RWPE1 (cell line): Measurements from ENCODE around the gene KCNG1.

Source experiments
- CTCF ChIA-PET: fragments of 350-600 bp; sonication (Branson Sonifier 250); formaldehyde crosslinking; extraction: SDS; loops from one replicate; lab custom pipeline; 2021; lab: Yijun Ruan, JAX
- POLR2A ChIA-PET: fragments of 400-600 bp; formaldehyde crosslinking; extraction: SDS; loops from one replicate; lab custom pipeline; 2020; ENCODE audit warnings: antibody characterized with exemption; ENCODE audit not compliant: low non-redundant PET; lab: Yijun Ruan, JAX
- DNase-seq: peaks from one replicate; pipeline ENCODE4 v3.0.0; 2012; ENCODE audit warnings: low spot score
- H3K27ac ChIP-seq: fragments of 450-650 bp; 2 replicates; pipeline ENCODE4 v1.5.1; 2017
- TF ChIP-seq, protein P1 (sequence below): fragments of 450-650 bp; conservative IDR thresholded peaks from 2 replicates; pipeline ENCODE4 v1.5.1; 2017; ENCODE audit warnings: low read depth, mild to moderate bottlenecking

The KCNG1 gene

DNA sequence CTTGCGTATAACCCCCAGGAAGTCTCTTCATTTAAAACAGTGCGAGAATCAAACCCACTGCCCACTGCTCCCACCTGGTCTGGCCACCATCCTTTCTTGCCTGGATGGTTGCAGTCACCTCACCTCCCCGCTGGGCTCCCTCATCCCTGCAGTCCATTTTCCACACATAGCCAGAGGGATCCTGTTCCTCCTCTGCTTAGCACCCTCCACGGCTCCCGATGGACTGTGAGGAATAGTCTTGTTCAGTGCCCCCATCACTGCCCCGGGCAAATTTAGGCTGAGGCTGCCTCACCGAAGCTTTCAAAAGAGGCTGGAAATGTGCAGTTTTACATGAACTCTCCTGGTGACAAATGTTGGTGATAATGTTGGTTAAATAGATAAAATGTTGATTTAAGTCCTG, 17.7 kb downstream of the KCNG1 start:
- TF ChIP-seq, protein P1, sequence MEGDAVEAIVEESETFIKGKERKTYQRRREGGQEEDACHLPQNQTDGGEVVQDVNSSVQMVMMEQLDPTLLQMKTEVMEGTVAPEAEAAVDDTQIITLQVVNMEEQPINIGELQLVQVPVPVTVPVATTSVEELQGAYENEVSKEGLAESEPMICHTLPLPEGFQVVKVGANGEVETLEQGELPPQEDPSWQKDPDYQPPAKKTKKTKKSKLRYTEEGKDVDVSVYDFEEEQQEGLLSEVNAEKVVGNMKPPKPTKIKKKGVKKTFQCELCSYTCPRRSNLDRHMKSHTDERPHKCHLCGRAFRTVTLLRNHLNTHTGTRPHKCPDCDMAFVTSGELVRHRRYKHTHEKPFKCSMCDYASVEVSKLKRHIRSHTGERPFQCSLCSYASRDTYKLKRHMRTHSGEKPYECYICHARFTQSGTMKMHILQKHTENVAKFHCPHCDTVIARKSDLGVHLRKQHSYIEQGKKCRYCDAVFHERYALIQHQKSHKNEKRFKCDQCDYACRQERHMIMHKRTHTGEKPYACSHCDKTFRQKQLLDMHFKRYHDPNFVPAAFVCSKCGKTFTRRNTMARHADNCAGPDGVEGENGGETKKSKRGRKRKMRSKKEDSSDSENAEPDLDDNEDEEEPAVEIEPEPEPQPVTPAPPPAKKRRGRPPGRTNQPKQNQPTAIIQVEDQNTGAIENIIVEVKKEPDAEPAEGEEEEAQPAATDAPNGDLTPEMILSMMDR: no peak
- H3K27ac ChIP-seq: no peak overlapping the region
- ChIA-PET CTCF (interaction anchor here (0.6 to 1.0 kb wide), 2 partner anchors 12 to 327 kb away, joined by 4 read pairs; no protein-coding TSS in a partner anchor), POLR2A (no interaction called here)
- DNase-seq: no peak

DNA sequence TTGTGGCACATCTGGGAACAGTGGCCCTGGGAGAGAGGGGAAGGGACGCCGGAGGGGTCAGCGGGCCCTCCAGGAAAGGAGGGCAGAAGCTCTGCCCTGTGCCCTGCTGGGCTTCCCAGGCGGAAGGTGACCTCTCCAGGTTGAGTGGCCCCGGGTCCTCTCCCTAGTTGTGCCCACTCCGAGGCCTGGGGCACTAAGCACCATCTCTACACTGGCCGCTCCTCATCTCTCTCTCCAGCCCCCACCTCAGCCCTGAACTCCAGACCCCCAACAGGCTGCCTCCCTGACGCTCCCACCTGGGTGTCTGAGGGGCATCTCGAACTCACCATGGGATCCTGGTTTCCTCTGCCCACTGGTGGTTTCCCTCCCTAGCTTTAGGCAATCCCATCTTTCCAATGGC, 18.1 kb downstream of the KCNG1 start:
- DNase-seq: no peak
- no peak overlapping the region for H3K27ac ChIP-seq
- CTCF ChIA-PET: no interaction called here
- POLR2A ChIA-PET: no interaction called here
- TF ChIP-seq, protein P1: no peak

DNA sequence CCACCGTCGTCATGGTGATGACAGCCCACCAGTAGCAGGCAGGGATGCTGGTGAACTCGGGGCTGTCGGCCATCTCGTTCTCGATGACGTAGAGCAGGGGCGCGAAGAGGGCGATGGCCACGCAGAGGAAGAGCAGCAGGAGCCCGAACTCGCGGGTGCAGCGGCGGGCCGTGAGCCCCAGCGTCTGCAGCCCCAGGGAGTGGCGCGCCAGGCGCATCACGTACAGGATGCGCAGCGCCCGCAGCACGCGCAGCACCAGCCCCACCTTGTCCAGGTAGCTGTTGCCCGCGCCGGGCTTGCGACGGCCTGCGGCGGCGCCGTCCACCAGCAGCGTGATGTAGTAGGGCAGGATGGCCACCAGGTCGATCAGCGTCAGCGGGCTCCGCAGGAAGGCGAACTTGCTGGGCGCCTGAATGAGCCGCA, 18.6 kb downstream of the KCNG1 start:
- ChIA-PET CTCF (no interaction called here), POLR2A (no interaction called here)
- DNase-seq: no peak
- TF ChIP-seq, protein P1: no peak
- no peak overlapping the region for H3K27ac ChIP-seq

DNA sequence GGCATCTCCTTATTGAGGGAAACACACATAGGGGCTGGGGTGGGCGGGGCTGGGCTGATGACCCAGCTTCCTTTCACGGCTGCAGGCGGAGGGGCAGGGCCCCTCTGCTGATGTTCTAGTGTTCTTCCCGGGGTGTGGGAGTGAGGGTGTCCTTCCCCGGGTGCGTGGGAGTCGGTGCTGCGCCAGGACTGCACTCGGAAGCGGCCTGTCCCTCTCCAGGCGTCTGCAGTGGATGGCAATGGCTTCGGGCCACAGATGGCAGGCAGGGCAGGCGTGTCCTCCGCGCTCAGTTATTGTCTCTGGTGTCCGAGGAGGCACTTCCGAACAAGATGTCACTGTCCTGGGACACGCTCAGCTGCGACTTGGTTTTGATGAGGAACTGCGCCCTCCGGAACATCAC, 19.2 kb downstream of the KCNG1 start:
- POLR2A ChIA-PET: no interaction called here
- CTCF ChIA-PET: interaction anchor here (0.6 kb wide), 1 partner anchor 596 kb away, joined by 3 read pairs; no protein-coding TSS in a partner anchor
- H3K27ac ChIP-seq: no peak overlapping the region
- TF ChIP-seq, protein P1: no peak
- DNase-seq: no peak

DNA sequence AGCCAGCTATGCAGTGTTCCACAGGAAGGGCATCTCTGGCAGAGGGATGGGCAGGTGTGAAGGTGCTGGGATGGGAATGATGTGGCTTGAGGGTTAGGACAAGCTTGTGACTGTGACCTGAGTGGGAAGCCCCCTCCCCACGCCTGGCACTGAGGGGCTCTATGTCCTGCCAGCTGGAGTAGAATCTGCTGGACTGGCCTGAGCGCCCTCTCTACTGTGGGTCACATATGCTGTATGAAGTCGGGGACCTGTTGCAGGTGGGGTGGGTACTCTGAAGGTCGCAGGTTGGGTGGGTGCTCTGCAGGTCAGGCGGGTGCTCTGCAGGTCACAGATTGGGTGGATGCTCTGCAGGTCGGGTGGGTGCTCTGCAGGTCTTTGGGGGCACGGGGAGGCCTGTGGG, 20.3 kb downstream of the KCNG1 start:
- H3K27ac ChIP-seq: no peak overlapping the region
- ChIA-PET POLR2A (no interaction called here), CTCF (interaction anchor here (0.7 to 0.9 kb wide), 2 partner anchors 9 to 10 kb away, joined by 3 to 4 read pairs; no protein-coding TSS in a partner anchor)
- no peak for DNase-seq
- TF ChIP-seq, protein P1: no peak

DNA sequence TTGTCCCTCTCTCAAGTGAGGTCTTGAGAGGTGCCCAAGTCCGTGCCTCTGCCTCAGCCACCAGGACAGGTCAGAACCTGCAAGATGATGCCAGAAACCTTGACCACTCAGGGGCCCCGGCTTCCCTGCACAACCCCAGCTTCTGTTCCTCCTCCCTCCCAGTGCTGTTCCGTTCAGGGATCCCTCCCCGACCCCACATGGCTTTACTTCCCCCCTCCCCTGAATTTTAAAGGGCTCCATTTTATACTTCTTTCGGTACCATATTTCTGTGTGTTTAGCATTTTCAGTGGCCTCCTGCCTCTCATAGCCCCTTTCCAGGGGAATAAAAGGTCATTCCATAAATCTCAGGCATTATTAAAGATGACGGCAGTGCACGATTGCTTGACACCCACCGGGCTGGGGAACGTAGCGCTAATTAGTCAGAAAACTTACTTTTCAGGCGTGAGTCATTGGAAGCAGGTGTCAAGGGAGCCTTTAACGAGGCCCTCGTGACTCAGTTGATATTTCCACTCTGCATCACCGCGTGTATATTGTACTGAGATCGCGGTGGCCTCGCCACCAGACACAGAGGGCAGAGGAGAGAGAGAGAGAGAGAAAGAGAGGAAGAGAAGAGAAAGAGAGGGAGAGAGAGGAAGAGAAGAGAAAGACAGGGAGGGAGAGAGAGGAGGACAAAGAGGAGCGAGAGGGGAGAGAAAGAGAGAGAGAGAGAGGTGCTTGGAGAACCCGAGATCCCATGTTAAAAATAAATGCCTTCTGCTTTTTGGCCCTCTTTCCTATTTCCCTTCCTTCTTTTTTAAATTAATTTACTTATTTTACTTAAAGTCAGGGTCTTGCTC, 21.3 kb downstream of the KCNG1 start:
- TF ChIP-seq, protein P1: no peak
- POLR2A ChIA-PET: no interaction called here
- no peak overlapping the region for H3K27ac ChIP-seq
- CTCF ChIA-PET: interaction anchor here (0.7 to 1.2 kb wide), 3 partner anchors 8 to 14 kb away, joined by 3 to 8 read pairs (median 4); no protein-coding TSS in a partner anchor
- DNase-seq: no peak
